GM11168 (cell line): ENCODE data around the gene HIVEP2.

Source experiments
- in situ Hi-C: fragments of 300-500 bp; cut with MboI; formaldehyde crosslinking; loops from one replicate; pipeline ENCODE4 v1.12.0; 2022; ENCODE audit warnings: low sequenced_read_pairs; ENCODE audit not compliant: unreplicated experiment

Gene HIVEP2

GRCh38 chr6:142757852-142758628 lies 186.9 kb downstream of the HIVEP2 start:
- in situ Hi-C loops = no loop called here

- in situ Hi-C loops = no loop called here
Measured at GRCh38 chr6:142756215-142756630, 188.8 kb downstream of the HIVEP2 start.

- in situ Hi-C loops = no loop called here
Measured at GRCh38 chr6:142753196-142753595, 191.8 kb downstream of the HIVEP2 start.

GRCh38 chr6:142752348-142752747 lies 192.6 kb downstream of the HIVEP2 start:
- in situ Hi-C loops = no loop called here

GRCh38 chr6:142751452-142751851 lies 193.5 kb downstream of the HIVEP2 start:
- in situ Hi-C loops = no loop called here

- in situ Hi-C loops = no loop called here
Measured at GRCh38 chr6:142750998-142751397, 194.0 kb downstream of the HIVEP2 start.

GRCh38 chr6:142749556-142749955 lies 195.4 kb downstream of the HIVEP2 start:
- in situ Hi-C loops = no loop called here

GRCh38 chr6:142746524-142746923 lies 198.5 kb downstream of the HIVEP2 start:
- in situ Hi-C loops = no loop called here

- in situ Hi-C loops = no loop called here
Measured at GRCh38 chr6:142744836-142745235, 200.1 kb downstream of the HIVEP2 start.

- in situ Hi-C loops = no loop called here
Measured at GRCh38 chr6:142740449-142740848, 204.5 kb downstream of the HIVEP2 start.

- in situ Hi-C loops = no loop called here
Measured at GRCh38 chr6:142738731-142739130, 206.2 kb downstream of the HIVEP2 start.

- in situ Hi-C loops = no loop called here
Measured at GRCh38 chr6:142738035-142738396, 207.0 kb downstream of the HIVEP2 start.

GRCh38 chr6:142737368-142738034 lies 207.5 kb downstream of the HIVEP2 start:
- in situ Hi-C loops = no loop called here

GRCh38 chr6:142735204-142735603 lies 209.8 kb downstream of the HIVEP2 start:
- in situ Hi-C loops = no loop called here

GRCh38 chr6:142732790-142733189 lies 212.2 kb downstream of the HIVEP2 start:
- in situ Hi-C loops = no loop called here

GRCh38 chr6:142731611-142732010 lies 213.4 kb downstream of the HIVEP2 start:
- in situ Hi-C loops = no loop called here

GRCh38 chr6:142729618-142730017 lies 215.4 kb downstream of the HIVEP2 start:
- in situ Hi-C loops = no loop called here

- in situ Hi-C loops = no loop called here
Measured at GRCh38 chr6:142728910-142729481, 216.0 kb downstream of the HIVEP2 start.

- in situ Hi-C loops = no loop called here
Measured at GRCh38 chr6:142728364-142728763, 216.6 kb downstream of the HIVEP2 start.

- in situ Hi-C loops = no loop called here
Measured at GRCh38 chr6:142726616-142727015, 218.4 kb downstream of the HIVEP2 start.

- in situ Hi-C loops = no loop called here
Measured at GRCh38 chr6:142725024-142725770, 219.8 kb downstream of the HIVEP2 start.
